ENCODE results near the gene PIGR.

Gene PIGR

GRCh38 chr1:206946261-206946660 is at the start of gene PIGR:
Gene PIGR, minus strand, starts transcription at chr1:206946466. Its CDS starts 5,935 bp downstream, at chr1:206940531.
- no peak for DNase-seq (ENCODE audit: low read depth)

- DNase-seq (ENCODE audit: low read depth): no peak
Observed at GRCh38 chr1:206992790-206993189, 46.5 kb upstream of the PIGR start.

- DNase-seq (ENCODE audit: low read depth): no peak
Observed at GRCh38 chr1:206987873-206988272, 41.6 kb upstream of the PIGR start.

- DNase-seq (ENCODE audit: low read depth): no peak
Observed at GRCh38 chr1:206986885-206987284, 40.6 kb upstream of the PIGR start.

- no peak for DNase-seq (ENCODE audit: low read depth)
Observed at GRCh38 chr1:206986402-206986801, 40.1 kb upstream of the PIGR start.

- DNase-seq (ENCODE audit: low read depth): no peak
Observed at GRCh38 chr1:206985162-206985749, 39.0 kb upstream of the PIGR start.

GRCh38 chr1:206982216-206982615 is 36.0 kb upstream of the PIGR start:
- peak; percentile 13 for DNase-seq (ENCODE audit: low read depth)

GRCh38 chr1:206979379-206980043 is 33.2 kb upstream of the PIGR start:
- no peak for DNase-seq (ENCODE audit: low read depth)

GRCh38 chr1:206978259-206978658 is 32.0 kb upstream of the PIGR start:
- no peak for DNase-seq (ENCODE audit: low read depth)

GRCh38 chr1:206975306-206975705 is 29.0 kb upstream of the PIGR start:
- DNase-seq (ENCODE audit: low read depth): no peak

GRCh38 chr1:206974140-206974539 is 27.9 kb upstream of the PIGR start:
- no peak for DNase-seq (ENCODE audit: low read depth)

- no peak for DNase-seq (ENCODE audit: low read depth)
Observed at GRCh38 chr1:206972728-206973127, 26.5 kb upstream of the PIGR start.

- DNase-seq (ENCODE audit: low read depth): no peak
Observed at GRCh38 chr1:206971029-206971655, 24.9 kb upstream of the PIGR start.

GRCh38 chr1:206970446-206970845 is 24.2 kb upstream of the PIGR start, which contains the start of gene FCAMR:
Gene FCAMR, minus strand, starts transcription at chr1:206970460. Its CDS starts 335 bp downstream, at chr1:206970125.
- DNase-seq (ENCODE audit: low read depth): no peak

GRCh38 chr1:206969090-206969489 is 22.8 kb upstream of the PIGR start:
- no peak for DNase-seq (ENCODE audit: low read depth)

GRCh38 chr1:206967096-206967849 is 21.0 kb upstream of the PIGR start:
- DNase-seq (ENCODE audit: low read depth): no peak

- DNase-seq (ENCODE audit: low read depth): no peak
Observed at GRCh38 chr1:206965781-206966180, 19.5 kb upstream of the PIGR start.

- no peak for DNase-seq (ENCODE audit: low read depth)
Observed at GRCh38 chr1:206963740-206964139, 17.5 kb upstream of the PIGR start.

GRCh38 chr1:206963119-206963712 is 16.9 kb upstream of the PIGR start:
- DNase-seq (ENCODE audit: low read depth): no peak

GRCh38 chr1:206962272-206962671 is 16.0 kb upstream of the PIGR start:
- no peak for DNase-seq (ENCODE audit: low read depth)

- no peak for DNase-seq (ENCODE audit: low read depth)
Observed at GRCh38 chr1:206961668-206962067, 15.4 kb upstream of the PIGR start.

- no peak for DNase-seq (ENCODE audit: low read depth)
Observed at GRCh38 chr1:206960676-206961386, 14.6 kb upstream of the PIGR start.

All from T-helper 22 cell (primary cell).